ENCODE measurements around the gene NLGN1. TPM values are rescaled to one million over a fixed set of nuclear protein-coding genes. Genes with fewer than 3 reads are reported as not detected.

Gene NLGN1
- total and polyA plus RNA-seq, 12 donors: 0.13 to 3.7 (median 0.84) TPM

GRCh38 chr3:174168538-174169254 is 771.2 kb downstream of the NLGN1 start:
- no peaks in the 10 kb centered on the region for H3K36me3 ChIP-seq (replicated peaks in 1 of 2)
- no peak overlapping the region for H3K4me3 ChIP-seq
- H3K4me1 ChIP-seq (replicated peaks in 1 of 2): no peaks in the 10 kb centered on the region
- H3K9me3 ChIP-seq (replicated peaks in 1 of 3): peaks cover 0 to 2% (median 0%) of the 10 kb centered on the region in 3 donors
- WGBS, 4 donors: 86 to 92% (median 88%) methylated on average over 3 of the region's 3 CpGs
- H3K27me3 ChIP-seq: no peaks in the 10 kb centered on the region
- no peak for TF ChIP-seq CTCF (IDR thresholded peaks at IDR 0.05)
- intact Hi-C loops (cut with DNase I): no loop called here
- H3K27ac ChIP-seq: no peak overlapping the region
- DNase-seq: no peak

GRCh38 chr3:174169736-174170135 is 772.2 kb downstream of the NLGN1 start:
- WGBS, 4 donors: 63 to 92% (median 85%) methylated on average over 3 of the region's 3 CpGs
- H3K27ac ChIP-seq: no peak overlapping the region
- peaks cover 0 to 2% (median 0%) of the 10 kb centered on the region in 3 donors for H3K9me3 ChIP-seq (replicated peaks in 1 of 3)
- intact Hi-C loops (cut with DNase I): no loop called here
- H3K36me3 ChIP-seq (replicated peaks in 1 of 2): no peaks in the 10 kb centered on the region
- TF ChIP-seq CTCF (IDR thresholded peaks at IDR 0.05) (no peak), POLR2A (IDR thresholded peaks at IDR 0.05) (no peak)
- no peak for DNase-seq
- H3K4me1 ChIP-seq (replicated peaks in 1 of 2): no peaks in the 10 kb centered on the region
- H3K4me3 ChIP-seq: no peak overlapping the region
- H3K27me3 ChIP-seq: no peaks in the 10 kb centered on the region

DNA sequence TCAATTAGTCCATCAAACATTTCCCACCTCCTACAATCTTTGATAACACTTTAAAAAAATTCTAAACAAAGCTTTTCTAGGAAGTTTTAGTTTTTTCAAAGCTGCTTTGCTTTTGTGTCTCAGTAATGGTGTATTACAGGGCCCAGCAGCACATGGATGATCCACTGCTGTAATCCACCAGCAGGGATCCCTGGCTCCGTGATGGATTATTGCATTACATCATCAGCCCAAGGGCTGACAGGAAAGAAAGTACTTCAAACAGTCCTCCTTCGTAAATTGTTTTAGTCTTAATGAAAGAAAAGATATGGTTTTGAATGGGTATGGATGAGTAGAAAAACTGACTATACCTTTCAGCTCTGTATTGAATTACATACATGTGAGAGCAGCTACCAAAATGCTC is 772.7 kb downstream of the NLGN1 start:
- Histone ChIP-seq H3K27ac (no peak overlapping the region), H3K9me3 (replicated peaks in 1 of 3) (peaks cover 0 to 2% (median 0%) of the 10 kb centered on the region in 3 donors), H3K4me1 (replicated peaks in 1 of 2) (no peaks in the 10 kb centered on the region), H3K4me3 (no peak overlapping the region), H3K27me3 (no peaks in the 10 kb centered on the region), H3K36me3 (replicated peaks in 1 of 2) (no peaks in the 10 kb centered on the region)
- TF ChIP-seq POLR2A (IDR thresholded peaks at IDR 0.05) (no peak), CTCF (IDR thresholded peaks at IDR 0.05) (no peak)
- intact Hi-C loops (cut with DNase I): no loop called here
- DNase-seq: no peak
- 54 to 66% (median 63%) methylated on average over 2 of the region's 2 CpGs for WGBS, 4 donors

DNA sequence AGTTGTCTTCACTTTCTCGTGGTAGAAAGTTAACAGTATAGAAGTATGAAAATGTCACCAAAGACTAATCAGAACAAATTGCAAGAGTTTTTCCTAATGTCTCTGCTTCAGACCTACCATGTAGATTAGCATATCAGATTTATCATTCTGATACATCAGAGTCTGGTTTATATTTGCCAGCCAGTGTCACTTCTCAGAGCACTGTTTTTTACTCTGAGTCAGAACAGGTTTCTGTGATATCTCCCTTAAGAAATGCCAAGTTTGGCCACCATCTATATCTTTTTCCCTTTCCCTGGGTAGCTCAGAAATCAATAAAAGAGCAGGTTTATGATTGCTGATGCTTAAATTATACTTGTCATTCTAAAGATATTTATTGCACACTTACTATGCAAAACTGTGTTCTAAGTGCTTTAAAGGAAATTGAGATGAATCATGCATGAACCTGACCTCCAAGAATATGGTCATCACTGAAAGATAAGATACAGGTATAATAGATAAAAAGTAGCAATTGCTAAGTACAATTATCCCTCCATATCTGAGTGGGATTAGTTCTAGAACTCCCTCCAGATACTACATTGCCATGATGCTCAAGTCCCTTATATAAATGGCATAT is 788.9 kb downstream of the NLGN1 start:
- no peak for TF ChIP-seq CTCF (IDR thresholded peaks at IDR 0.05)
- TF ChIP-seq POLR2A (IDR thresholded peaks at IDR 0.05): no peak
- no peak overlapping the region for H3K27ac ChIP-seq
- no peaks in the 10 kb centered on the region for H3K4me1 ChIP-seq (replicated peaks in 1 of 2)
- H3K9me3 ChIP-seq (replicated peaks in 1 of 3): no peaks in the 10 kb centered on the region
- no peaks in the 10 kb centered on the region for H3K27me3 ChIP-seq
- no peaks in the 10 kb centered on the region for H3K36me3 ChIP-seq (replicated peaks in 1 of 2)
- H3K4me3 ChIP-seq: no peak overlapping the region
- 76 to 88% (median 82%) methylated on average over 1 of the region's 1 CpG for WGBS, 4 donors
- intact Hi-C loops (cut with DNase I): no loop called here
- DNase-seq: no peak
